Left lung (tissue), 10 donors: ENCODE measurements around the gene MYL5. TPM values are rescaled to one million over a fixed set of nuclear protein-coding genes. Genes with fewer than 3 reads are reported as not detected.
A peak's percentile ranks its signal among the peaks of the same experiment; 100 is the strongest.

ENCODE experiments used
- ATAC-seq: fragments of 200-7000 bp; cut with Tn5 transposase; one replicate; pipeline ENCODE4 v1.9.1; 2020; ENCODE audit warnings: moderate library complexity
- DNase-seq, 4 donors: peaks; one replicate each; pipeline ENCODE4 v3.0.0-alpha.2; 2013 to 2020
- H3K27ac ChIP-seq, 2 donors: fragments of 200-600 bp; sonication (generic) in 1 of 2; one replicate each; pipeline versions ENCODE4 v1.5.0 to v1.8.0; 2020 to 2021
- H3K27me3 ChIP-seq, 2 donors: fragments of 200-600 bp; sonication (generic) in 1 of 2; one replicate each; pipeline versions ENCODE4 v1.5.0 to v1.8.0; 2020 to 2021
- H3K36me3 ChIP-seq, 2 donors: fragments of 200-600 bp; sonication (generic) in 1 of 2; one replicate each; pipeline versions ENCODE4 v1.5.0 to v1.8.0; 2020 to 2021
- H3K4me1 ChIP-seq, 2 donors: fragments of 200-600 bp; one replicate each; pipeline ENCODE4 v1.8.0; 2021
- H3K4me3 ChIP-seq, 2 donors: fragments of 200-600 bp; sonication (generic) in 1 of 2; one replicate each; pipeline versions ENCODE4 v1.5.0 to v1.8.0; 2020 to 2021; ENCODE audit warnings: mild to moderate bottlenecking in 1 of 2
- H3K9me3 ChIP-seq, 2 donors: fragments of 200-600 bp; sonication (generic) in 1 of 2; one replicate each; pipeline versions ENCODE4 v1.5.0 to v1.8.0; 2020 to 2021
- CTCF ChIP-seq, 2 donors: fragments of 200-600 bp; sonication (generic) in 1 of 2; IDR thresholded peaks; one replicate each; pipeline versions ENCODE4 v1.5.0 to v1.8.0; 2021; ENCODE audit warnings: antibody characterized with exemption in 2 of 2
- intact Hi-C, 2 donors: fragments of 100-400 bp; cut with DNase I; formaldehyde crosslinking; loops; one replicate each; pipeline versions ENCODE4 v1.11.2 to v1.14.2; 2022
- polyA plus RNA-seq, 6 donors: library from polyadenylated mRNA; unstranded; fragments of 120-200 nt; gene quantifications; one replicate each; pipeline ENCODE4 v1.2.1, GENCODE V29; 2013; ENCODE audit not compliant: insufficient read length in 6 of 6
- total RNA-seq, 2 donors: library from RNA; stranded (reverse); fragmentation: NEBNext Ultra II Directional; extraction: Animal tissue kit (Norgen Biotek cat#: 25700); gene quantifications; one replicate each; pipeline ENCODE4 v1.2.1, GENCODE V29; 2021
- donor health status: DM: no; HTN: yes; CAD: no.
- donor health status: DM: no; HTN: no; CAD: no.

Gene MYL5
- total and polyA plus RNA-seq, 8 donors: 7.8 to 23.2 (median 17.5) TPM

- peaks cover 8 to 31% of the 10 kb centered on the region in 2 donors for H3K4me1 ChIP-seq
- no peak for DNase-seq
- no peaks in the 10 kb centered on the region for H3K9me3 ChIP-seq
- H3K27me3 ChIP-seq: no peaks in the 10 kb centered on the region
- TF ChIP-seq CTCF (IDR thresholded peaks at IDR 0.05): no peak
- peaks cover 0 to 15% of the 10 kb centered on the region in 2 donors for H3K36me3 ChIP-seq
- H3K27ac ChIP-seq: no peak overlapping the region
- no peak for ATAC-seq
- no peak overlapping the region for H3K4me3 ChIP-seq
- intact Hi-C loops: no loop called here
Observed at GRCh38 chr4:722851-723360, 48.6 kb downstream of the MYL5 start.

GRCh38 chr4:723751-724530 lies 49.6 kb downstream of the MYL5 start:
- no peak for DNase-seq
- Histone ChIP-seq H3K27me3 (no peaks in the 10 kb centered on the region), H3K27ac (no peak overlapping the region), H3K4me1 (peaks cover 8 to 31% of the 10 kb centered on the region in 2 donors), H3K9me3 (no peaks in the 10 kb centered on the region), H3K36me3 (peaks cover 0 to 15% of the 10 kb centered on the region in 2 donors), H3K4me3 (no peak overlapping the region)
- intact Hi-C loops: no loop called here
- TF ChIP-seq CTCF (IDR thresholded peaks at IDR 0.05): no peak
- ATAC-seq: no peak

GRCh38 chr4:725391-726234 lies 51.3 kb downstream of the MYL5 start:
- no peaks in the 10 kb centered on the region for H3K9me3 ChIP-seq

GRCh38 chr4:726235-726787 lies 52.0 kb downstream of the MYL5 start:
- intact Hi-C loops: no loop called here
- peak; percentile 19 for ATAC-seq
- DNase-seq: peak in 1 of 4 donors; percentile 77
- H3K4me1 ChIP-seq: peaks cover 1 to 24% of the 10 kb centered on the region in 2 donors
- H3K4me3 ChIP-seq: no peak overlapping the region
- H3K36me3 ChIP-seq: peaks cover 0 to 28% of the 10 kb centered on the region in 2 donors
- peak overlapping the region; percentile 23 to 41 for H3K27ac ChIP-seq
- H3K27me3 ChIP-seq: no peaks in the 10 kb centered on the region
- TF ChIP-seq CTCF (IDR thresholded peaks at IDR 0.05): no peak
- H3K9me3 ChIP-seq: no peaks in the 10 kb centered on the region

More at GRCh38 chr4:725391-726234, 51.3 kb downstream of the MYL5 start:
- peaks cover 8 to 31% of the 10 kb centered on the region in 2 donors for H3K4me1 ChIP-seq
- intact Hi-C loops: no loop called here
- H3K36me3 ChIP-seq: peaks cover 0 to 21% of the 10 kb centered on the region in 2 donors
- no peak for ATAC-seq
- H3K4me3 ChIP-seq: no peak overlapping the region
- no peaks in the 10 kb centered on the region for H3K27me3 ChIP-seq
- TF ChIP-seq CTCF (IDR thresholded peaks at IDR 0.05): no peak
- peak overlapping the region; percentile 23 to 41 for H3K27ac ChIP-seq
- no peak for DNase-seq
